GM19240 (cell line): Measurements from ENCODE around the gene RFX3.

ENCODE experiments used
- DNase-seq: peaks from one replicate; pipeline ENCODE4 v3.0.0; 2011; ENCODE audit warnings: low spot score; ENCODE audit not compliant: insufficient read length

RFX3 gene

DNA sequence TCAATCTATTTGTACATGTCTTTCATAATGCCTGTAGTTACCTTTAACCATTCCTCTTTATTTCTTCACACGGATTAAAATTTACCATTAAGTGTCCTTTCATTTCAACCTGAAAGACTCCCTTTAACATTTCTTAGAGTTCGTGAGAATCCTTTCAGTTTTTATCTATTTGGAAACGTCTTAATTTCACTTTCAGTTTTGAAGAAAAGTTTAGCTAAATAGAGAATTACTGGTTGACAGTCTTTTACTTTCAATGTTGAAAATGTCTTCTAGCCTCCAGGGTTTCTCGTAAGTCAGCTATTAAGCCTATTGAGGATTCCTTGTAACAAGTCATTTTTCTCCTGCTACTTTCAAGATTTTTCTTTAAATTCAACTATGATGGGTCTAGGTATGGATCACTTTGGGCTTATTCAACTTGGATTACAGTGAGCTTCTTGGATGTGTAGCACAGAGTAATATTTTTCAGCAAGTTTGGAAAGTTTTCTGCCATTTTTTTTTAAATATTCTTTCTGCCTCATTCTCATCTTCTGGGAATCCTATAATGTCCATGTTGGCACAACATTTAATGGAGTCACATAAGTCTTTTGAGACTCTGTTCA, 48.5 kb downstream of the RFX3 start:
- DNase-seq: no peak

DNA sequence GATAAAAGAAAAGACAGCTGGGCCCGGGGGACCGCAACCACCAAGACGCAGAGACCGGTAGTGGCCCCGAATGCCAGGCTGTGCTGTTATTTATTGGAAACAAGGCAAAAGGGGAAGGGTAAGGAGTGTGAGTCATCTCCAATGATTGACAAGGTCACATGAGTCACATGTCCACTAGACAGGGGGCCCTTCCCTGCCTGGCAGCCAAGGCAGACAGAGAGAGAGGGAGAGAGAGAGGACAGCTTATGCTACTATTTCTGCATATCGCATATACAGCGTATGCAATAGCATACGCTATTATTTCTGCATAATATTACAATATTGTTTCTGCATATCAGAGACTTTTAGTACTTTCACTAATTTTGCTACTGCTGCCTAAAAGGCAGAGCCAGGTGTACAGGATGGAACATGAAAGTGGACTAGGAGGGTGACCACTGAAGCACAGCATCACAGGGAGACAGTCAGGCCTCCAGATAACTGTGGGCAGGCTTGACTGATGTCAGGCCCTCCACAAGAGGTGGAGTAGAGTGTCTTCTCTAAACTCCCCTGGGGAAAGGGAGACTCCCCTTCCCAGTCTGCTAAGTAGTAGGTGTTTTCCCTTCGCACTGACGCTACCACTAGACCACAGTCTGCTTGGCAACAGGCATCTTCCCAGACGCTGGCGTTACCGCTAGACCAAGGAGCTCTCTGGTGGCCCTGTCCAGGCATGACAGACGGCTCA, 50.3 kb downstream of the RFX3 start:
- DNase-seq: no peak

DNA sequence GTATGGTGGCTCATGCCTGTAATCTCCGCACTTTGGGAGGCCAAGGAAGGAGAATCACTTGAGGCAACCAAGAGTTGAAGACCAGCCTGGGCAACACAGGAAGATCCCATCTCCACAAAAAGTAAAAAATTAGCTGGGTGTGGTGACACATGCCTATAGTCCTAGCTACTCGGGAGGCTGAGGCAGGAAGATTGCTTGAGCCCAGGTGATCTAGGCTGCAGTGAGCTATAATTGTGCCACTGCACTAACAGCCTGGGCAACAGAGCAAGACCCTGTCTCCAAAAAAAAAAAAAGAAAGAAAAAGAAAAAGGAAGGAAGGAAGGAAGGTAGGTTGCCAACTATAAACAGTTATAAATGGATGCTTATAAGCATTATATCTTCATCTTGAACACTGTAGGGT, 51.0 kb downstream of the RFX3 start:
- no peak for DNase-seq

DNA sequence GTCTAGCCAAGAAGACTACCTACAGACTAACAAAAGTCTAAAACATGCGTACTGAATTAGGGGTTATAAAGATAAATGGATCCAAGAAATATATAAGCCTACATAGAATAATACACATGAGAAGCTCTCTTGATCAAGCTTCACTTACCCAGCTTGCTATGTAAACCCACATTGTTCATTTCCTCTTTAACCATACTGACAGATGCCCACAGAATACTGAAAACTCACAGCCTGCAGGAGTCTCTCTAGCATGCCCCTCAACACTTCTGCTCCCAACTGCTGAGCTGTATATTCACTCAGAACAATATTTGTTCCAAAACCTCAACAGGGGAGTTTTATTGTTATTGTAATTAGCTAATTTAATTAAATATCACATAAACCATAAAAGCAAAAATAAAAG, 52.4 kb downstream of the RFX3 start:
- no peak for DNase-seq

DNA sequence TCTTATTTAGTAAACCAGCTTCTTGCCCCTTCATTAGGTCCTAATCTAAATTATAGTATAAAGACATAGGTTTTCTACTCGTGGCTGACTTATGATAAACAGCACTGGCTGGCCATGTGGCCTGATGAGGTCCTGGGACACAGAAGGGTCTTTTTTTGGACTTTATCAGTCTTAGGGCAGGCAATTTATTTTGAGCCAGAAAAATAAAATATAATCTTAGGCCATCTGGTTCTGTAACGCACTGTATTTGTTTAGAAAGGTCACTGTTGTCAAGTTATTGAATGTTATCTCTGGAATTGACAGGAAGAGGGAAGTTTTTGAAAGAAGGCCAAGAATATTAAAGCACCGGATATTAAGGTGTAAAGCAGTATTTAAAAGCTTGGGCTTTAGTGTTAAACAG, 53.9 kb downstream of the RFX3 start:
- DNase-seq: no peak

DNA sequence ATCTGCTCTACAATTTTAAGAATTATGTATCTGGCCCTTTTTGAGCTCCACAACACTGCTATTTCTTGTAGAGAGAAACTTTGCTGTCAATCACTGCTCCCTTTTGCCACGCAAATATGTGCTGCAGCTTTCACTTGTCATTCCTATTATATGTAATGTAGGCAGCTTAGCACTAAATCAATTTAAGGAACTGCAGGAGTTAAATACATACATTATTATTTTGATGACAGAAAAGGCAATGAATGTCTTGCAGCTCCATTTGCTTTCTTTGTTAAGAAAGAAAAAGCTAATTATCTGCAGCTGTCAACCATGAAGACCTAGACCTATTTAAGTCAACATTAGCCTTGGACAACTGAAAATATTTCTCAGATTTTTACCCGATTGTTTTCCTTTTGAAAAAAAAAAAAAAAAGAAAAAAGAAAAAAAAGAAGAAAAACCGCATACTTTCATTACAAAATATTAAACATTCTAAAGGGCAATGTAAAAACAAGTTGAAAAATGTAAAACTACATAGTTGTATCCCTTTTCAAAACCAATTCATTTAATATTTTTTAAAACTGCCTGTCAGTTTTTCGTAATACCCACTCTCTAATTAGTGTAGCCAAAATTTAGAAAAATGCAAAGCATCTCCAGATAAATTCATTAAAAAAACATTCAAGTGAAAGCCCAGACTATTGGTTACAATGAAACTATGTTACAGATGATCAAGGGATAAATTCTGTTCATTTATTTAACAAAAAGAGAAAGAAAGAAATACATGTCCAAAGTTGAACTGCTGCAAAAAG, 57.2 kb downstream of the RFX3 start:
- no peak for DNase-seq

DNA sequence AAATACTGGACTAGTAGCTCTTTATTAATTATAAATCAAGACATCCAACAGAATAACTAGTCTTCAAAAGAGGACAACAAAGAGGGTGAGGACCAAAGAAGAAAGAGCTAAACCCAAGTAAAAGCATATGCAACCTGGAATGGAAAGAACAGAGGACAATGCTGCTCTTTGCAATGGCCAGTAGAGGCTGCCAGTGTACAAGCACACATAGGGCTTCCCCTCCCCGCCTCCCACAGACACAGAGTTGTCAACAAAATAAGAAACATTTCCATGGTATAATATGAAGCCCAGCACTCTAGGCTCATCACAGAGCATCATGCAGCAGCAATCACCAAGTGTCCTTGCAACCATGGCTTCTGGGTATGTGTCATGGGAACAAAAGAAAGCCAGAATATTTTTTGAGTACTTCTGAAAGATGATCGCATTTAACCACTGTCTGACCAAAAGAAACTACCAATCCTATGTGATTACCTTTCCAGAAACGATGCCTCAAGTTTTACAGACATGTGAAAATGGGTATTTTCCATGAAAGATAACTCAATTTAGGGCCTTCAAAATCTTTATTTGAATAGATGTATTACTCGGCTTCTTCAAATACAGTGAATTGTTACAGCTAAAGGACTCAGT, 58.1 kb downstream of the RFX3 start:
- no peak for DNase-seq

DNA sequence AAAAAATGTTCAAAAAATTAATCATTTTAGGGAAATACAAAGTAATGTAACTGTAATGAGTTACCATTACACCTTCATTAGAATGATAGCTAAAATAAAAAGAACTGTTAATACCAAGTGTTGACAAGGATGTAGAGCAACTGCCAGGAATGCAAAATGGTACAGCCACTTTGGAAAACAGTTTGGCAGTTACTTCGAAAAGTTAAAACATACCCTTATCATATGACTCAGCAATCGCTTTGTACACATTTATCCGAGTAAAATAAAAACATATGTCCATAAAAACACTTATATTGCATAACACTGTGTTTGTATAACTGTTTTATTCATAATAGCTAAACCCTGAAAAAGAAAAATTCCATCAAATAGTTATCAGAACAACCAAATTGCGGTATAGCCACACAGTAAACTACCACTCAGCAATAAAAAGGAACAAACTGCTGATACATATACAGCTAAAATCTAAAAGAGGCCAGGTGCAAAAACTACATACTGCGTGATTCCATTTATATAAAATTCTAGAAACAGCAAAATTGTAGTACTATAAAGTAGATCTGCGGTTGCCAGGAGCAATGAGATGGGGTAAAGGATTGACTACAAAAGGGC, 61.7 kb downstream of the RFX3 start:
- no peak for DNase-seq

DNA sequence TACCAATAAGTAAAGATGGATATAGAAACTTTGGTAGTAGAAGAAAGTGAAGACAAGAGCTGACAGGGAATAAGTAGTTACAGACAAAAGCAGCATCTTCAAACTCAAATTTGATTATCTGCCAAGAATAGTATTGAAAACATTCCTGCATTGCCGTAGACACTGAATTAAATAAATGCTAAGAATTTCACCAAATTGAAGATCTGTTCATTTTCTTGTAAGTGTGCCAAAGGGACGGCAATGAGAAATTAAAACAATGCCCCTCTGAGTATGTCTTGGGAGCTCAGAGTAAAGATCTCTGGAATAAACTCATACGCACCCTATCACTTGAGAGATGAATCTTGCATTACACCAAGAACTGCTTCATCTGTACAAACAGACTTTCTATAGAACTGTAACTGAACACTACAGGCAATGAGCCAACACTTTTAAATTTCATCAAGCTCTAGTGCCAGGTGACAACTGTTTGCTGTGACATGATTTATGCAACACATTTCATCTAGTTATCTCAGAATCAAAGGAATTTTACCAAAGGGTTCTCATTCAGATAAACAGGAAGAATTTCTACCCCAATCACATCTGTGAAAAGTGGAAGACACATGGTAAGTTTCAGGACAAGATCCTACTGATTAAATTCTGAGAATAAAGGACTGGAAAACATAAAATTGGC, 66.9 kb downstream of the RFX3 start:
- no peak for DNase-seq

DNA sequence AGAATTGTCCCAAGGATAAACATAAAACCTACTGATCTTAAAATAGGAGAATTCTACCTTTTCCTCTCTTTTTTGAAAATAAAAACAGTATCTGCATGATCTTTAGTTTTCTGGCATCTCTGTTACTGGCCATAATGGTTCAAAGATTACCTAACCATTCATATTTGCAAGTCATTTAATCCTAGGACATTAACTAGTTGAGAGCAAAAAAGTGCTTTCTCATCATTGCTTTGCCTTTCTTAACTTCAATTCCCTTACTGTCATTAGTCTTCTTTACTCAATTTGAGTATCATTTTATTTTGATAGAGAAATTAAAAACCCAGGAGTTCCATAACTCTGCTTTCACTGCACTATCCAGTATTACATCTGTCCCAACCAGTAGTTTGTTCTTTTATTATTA, 68.6 kb downstream of the RFX3 start:
- DNase-seq: no peak

DNA sequence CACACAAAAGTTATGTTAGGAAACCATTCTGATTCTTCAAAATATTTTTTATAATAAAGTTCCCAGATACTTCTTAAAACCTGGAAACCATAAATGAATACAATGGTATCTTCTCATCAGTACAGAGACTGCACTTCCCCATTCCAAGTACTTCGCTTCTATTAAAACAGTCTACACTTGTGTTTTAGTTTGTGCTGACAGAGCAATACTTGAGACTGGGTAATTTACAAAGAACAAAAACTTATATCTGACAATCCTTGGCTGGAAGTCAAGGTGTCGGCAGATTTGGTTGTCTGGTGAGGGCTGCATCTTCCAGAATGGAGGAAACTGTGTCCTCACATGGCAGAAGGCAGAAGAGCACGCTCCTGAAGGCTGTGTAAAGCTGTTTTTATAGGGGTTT, 70.1 kb downstream of the RFX3 start:
- DNase-seq: no peak

DNA sequence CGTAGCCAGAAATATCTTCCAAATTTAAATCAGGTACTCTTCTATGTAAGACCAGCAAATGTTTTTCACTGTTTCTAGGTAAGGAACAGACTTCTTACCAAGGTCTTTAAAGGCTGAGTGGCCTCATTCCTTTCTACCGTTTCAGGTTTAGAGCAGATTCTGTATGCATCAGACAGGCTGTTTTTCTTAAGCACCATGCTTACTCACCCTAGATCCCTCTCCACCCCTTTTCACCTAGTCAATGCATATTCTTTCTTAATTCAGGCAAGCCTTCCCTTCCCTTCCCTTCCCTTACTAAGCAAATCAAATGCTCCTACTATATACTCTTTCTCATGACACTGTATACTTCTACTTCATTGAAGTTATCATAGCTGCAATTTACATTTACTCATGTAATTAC, 70.7 kb downstream of the RFX3 start:
- no peak for DNase-seq

DNA sequence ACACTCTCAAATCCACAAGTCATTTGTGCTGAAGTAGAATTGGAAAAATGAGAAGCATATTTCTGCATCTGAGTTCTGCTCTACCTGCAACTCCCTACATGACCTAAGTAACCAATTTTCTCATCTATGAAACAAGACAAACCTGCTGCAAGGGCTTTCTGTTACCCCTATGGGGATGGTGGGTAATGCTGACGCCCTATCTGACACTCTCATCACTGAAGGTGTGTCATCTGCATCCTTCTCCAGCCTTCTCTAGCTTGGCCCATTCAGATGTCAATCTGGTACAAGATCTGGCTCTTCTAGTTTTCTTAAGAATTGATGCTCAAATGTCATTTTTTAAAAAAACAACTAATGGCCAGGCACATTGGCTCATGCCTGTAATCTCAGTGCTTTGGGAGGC, 73.8 kb downstream of the RFX3 start:
- no peak for DNase-seq

DNA sequence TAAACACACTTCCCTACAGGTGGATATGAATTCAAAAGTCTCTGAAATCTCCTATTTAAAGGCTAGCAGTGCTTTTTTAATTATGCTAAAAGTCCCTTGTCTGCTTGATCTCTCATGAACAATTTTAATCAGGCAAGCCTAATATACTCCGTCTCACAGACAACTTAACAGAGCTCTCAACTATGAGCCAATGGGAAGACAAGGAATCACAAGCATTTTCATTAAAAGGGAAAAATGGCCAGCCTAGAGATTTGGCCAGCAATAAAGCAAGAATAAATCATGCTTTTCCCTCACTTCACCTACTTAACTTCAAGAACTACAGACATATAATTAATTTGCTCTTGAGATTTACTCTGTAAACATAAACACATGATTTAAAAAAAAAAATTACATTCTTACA, 78.0 kb downstream of the RFX3 start:
- DNase-seq: no peak

DNA sequence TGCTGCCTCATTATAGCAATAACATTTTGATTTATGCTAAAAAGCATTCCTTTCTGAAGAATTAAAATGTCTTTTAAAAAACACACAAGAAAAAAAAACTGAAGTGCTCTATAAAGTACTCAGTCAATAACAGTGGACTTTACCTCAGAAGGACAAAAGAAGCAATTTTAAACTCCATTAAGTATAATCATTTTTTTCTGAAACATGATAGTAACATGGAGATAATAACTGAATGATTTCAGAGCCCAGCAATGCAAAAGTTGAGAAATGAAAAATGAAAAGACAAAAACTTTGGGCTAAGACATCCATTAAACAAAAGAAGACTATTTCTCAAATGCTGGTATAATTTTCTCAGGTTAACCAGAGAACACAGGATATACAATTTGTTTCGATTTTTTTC, 78.7 kb downstream of the RFX3 start:
- DNase-seq: no peak

DNA sequence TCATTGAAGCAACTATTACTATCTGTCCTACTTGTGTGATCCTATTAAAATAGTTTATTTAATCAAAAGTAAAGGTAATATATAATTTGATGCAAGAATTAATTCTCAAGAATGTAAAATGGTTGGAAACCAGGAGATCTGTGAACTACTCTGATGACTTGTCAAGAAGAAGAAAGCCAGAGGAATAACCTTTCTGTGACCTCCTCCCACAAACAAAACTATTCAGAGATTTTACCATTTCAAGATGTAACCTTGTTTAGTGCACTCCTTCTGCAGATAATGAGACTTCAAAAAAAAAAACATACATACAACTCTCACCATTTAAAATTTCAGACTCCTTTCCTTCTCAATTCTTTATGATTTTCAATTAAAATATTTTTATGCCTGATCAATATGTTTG, 79.5 kb downstream of the RFX3 start:
- no peak for DNase-seq

DNA sequence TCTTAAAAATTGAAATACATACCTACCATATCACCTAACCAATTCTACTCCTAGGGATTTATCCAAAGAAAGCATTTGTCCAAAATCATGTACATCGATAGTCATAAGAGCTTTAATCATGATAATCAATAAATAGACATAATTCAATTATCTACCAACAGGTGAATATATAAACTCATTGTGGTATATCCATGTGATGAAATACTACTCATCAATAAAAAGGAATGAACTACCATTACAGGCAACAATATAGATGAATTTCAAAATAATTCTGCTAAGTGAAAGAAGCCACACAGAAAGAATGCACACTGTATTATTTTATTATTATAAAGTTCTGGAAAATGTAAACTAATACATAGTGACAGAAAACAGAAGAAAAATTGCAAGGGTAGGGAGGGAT, 81.8 kb downstream of the RFX3 start:
- DNase-seq: no peak

DNA sequence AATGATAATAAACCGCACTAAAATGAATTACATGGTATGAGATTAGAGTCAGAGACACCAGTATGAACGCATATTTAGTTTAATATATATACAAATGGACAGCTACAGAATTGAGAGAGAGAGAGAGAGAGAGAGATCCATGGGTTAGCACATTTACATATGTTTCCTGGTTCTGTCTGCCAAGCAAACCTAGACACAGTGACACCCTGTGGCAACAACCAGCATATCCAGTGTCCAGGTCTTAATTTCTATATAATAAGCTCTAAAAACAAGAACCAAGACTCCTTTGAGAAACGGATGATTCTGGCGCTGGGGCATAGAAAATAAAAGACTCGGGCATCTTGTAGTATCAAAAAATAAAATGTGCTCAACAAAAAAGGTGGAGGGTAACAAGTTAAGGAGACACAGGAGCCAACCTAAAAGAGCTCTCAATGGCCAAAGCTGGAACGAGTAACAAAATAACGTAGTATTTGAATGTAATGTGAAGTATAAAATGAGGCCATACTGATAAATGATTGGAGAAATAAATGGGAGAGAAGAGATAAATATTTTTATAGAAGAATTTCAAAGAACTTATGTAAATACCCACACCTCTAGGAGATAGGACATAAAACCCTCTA, 84.5 kb downstream of the RFX3 start:
- peak; percentile 16 for DNase-seq

DNA sequence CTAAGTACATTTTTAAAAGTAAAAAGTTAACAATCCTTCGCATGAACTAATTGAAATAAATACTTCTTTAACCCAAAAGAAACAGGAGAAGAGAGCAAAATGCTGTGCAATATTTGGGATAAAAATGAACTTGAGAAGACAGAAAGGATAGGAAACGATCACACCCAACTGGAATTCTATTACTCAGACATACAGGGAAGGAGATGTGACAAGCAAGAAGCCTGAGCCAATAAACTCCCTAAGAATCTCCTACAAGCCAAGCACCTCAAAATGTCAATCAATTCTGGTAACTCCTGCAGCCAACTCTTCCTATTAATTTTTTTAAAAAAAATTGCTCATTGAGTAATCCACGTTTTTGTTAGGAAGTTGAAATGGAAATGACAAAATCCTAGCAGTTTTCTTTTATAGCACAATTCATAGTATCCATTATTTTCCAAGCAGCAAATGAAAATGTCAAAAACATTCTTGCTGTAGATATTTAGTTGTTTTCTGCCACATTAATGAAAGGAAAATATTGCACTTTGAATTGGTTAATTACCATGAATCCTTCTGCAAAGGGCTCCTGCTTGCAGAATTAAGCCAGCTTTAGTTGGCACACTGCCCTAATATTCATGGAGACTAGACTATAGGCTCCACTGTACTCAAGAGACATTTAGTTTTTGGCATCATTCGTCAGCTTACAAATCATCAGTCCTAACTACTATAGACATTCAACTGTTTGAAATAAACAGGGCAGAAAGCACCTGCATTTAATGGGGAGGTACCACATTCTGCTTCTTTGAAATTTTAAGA, 89.0 kb downstream of the RFX3 start:
- DNase-seq: no peak

DNA sequence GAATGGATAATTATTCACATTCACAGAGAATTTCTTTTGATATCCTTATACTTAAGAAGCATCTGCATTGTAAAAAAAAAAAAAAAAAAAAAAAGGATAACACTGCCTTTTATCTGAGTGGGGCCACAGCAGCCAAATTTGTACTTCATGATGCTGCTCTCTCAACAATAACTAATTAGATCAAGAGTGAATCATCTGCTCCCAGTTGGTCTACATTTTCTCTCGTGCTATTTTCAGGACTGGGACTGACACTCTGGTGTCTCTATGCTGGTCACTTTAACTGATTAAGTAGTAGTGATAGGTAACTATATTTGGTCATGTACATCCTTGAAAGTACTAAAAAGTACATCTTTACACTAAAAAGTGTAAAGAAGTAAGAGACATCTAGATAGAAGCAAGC, 90.1 kb downstream of the RFX3 start:
- DNase-seq: no peak
